HG03097 (cell line): ENCODE data around the gene TGM2.
"Not testable (repeated sequence)": the region's sequence is repeated elsewhere in the genome, so short reads cannot be mapped to it uniquely, and the experiment has no call there.

Experiments
- ATAC-seq: cut with Tn5 transposase; IDR thresholded peaks from one replicate; pipeline ENCODE4 v1.9.1; 2021; ENCODE audit not compliant: unreplicated experiment, low FRiP score

Gene TGM2

DNA sequence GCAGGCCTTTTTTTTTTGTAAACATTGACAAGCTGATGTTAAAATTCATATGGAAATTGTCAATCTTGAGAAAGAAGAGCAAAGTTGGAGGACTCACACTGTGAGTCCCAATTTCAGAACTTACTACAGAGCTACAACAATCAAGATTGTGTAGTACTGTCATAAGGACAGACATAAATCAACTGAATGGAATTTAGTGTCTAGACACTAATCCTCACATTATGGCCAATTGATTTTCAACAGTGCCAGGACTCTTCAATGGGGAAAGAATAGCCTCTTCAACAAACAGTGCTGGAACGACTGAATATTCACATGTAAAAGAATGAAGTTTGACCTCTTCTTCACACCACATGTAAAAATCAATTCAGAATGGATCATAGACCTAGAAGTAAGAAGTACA lies 60.8 kb downstream of the TGM2 start:
- ATAC-seq, result no peak

DNA sequence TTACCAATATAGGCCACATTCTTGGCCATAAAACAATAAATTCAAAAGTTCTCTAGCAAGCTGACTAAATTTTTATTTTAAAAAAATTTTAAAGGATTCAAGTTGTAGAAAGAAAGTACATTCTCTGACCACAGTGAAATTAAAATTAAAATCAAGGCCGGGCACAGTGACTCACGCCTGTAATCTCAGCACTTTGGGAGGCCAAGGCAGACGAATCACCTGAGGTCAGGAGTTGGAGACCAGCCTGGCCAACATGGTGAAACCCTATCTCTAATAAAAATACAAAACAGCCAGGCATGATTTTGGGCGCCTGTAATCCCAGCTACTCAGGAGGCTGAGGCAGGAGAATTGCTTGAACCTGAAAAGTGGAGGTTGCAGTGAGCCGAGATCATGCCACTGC lies 62.9 kb downstream of the TGM2 start:
- ATAC-seq, result not testable (repeated sequence)

DNA sequence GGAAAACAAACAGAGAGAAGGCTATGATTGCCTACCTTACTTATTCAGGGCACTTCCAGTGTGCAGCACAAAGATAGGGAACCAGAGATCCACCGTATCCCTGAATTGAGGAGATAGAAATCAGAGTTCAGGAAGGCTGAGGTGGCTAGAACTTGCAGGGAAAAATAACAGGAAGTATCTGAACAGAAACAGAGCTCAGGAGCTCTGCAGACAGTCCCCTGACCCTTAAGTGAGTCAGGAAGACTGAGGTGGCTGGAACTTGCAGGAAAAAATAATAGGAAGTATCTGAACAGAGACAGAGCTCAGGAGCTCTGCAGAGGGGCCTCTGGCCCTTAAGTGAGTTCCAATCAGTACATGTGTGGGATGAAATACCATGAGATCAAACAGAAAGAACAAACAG lies 66.1 kb downstream of the TGM2 start:
- ATAC-seq, result no peak

DNA sequence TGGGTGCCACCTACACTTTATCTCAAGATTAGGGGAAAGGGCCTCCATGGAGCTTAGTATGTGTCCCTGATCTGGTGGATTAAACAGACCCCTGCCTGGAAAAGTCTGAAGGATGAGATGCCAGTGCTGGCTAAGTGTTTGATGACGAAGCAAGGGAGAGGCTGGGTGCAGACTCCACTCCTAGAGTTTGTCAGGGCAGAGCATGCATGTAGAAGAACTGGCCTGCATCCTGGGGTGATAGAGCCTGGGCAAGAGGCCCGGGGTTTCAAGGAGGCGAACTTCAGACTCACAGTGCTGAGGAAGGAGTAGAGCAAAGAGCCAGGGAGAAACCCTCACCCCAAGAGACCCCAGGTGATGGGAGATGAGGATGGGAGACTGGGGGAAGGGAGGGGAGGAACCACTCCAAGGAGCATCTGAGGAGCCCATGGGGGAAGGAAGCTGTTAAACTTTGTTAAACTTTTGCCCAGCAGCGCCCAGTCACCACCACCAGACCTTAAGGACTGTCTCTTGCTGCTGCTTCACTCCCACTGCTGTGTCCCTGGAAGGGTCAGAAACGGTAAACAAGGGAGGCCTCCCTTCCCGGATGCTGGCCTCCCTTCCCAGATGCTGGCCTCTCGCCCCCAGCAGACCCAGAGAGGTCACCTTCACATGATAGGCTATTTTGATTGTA lies 69.9 kb downstream of the TGM2 start:
- no peak for ATAC-seq

DNA sequence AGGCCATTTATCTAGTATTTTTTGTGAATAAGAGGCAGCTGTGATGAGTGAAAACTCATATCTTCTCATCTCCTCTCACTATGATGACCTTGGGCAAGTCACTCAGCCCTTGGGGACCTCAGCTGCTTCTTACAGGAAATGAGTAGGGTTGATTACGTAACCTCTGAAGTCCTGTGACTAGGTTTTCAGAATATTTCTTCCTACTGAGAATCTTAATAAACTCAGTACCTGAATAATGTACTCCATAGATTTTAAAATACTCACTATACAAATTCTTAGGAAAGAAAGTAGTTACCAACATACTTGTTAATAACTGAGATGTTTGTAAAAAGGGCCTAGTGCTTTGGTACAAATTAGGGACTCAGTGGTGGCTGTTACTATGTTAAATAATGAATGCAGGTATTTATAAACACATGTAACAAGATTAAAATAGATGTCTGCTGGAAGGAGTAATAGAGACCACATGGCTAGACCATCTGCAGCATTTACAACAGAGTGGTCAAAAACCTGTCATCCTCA lies 70.6 kb downstream of the TGM2 start:
- peak; percentile 47 for ATAC-seq

DNA sequence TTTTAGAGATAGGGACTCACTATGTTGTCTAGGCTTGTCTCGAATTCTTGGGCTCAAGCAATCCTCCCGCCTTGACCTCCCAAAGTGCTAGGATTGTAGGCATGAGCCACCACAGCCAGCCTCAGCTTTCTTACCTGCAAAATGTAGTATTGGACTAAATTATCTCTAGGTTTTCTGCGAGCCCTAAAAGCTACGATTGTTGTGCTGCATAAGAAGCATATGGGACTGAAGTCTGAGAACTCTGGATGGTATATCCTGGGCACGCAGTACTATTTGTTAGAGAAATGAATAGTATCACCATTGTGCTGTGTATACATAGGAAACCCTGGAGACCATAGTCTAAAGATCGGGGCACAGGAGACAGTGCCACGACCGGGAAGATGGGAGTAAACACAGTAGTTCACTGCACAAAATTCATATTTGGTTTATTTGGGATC lies 71.4 kb downstream of the TGM2 start:
- no peak for ATAC-seq

DNA sequence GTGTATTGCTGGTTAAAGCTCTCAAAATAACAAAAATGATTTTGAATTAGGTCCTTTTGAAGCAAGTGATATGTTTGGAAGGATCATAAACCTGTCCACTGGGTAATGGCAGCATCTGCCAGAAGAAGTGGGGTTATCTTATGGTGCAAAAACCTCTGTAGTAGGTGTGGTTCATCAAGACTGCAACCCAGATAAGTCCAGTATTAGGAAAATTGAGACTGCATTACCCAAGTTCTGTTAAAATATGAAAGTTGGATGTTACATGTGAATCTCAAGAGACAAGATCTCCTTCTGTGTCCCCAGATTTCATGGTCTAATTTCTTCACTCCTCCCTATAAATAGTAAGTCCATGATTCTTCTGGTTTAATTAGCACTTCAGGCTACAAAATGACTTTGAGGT lies 72.2 kb downstream of the TGM2 start:
- ATAC-seq, result no peak

DNA sequence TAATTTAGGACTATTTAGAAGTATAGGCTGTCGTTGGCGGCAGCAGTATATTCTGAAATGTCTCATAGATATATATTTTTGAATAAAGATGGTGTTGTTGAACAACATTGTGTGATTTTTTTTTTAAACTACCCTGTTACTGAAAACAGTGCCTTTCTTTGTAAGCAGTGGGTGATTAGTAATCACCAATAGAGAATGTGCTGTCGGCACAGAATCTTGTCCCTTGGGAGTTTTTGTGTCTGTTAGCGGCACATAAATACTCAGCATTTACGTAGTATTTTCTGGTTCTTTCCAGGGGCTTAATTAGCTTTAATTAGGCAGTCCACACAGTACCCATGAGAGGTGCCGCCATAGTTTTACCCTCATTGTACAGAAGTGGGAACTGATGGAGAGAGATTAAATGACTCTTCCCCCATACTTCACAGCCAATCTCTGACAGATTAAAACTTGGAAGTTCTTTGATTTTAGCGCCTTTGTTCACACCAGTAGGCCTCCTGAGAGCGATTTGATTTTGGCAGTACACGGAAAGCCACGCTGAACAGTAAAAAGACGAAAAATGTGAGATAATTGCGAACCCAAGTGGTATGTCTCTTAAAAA lies 72.7 kb downstream of the TGM2 start:
- no peak for ATAC-seq

DNA sequence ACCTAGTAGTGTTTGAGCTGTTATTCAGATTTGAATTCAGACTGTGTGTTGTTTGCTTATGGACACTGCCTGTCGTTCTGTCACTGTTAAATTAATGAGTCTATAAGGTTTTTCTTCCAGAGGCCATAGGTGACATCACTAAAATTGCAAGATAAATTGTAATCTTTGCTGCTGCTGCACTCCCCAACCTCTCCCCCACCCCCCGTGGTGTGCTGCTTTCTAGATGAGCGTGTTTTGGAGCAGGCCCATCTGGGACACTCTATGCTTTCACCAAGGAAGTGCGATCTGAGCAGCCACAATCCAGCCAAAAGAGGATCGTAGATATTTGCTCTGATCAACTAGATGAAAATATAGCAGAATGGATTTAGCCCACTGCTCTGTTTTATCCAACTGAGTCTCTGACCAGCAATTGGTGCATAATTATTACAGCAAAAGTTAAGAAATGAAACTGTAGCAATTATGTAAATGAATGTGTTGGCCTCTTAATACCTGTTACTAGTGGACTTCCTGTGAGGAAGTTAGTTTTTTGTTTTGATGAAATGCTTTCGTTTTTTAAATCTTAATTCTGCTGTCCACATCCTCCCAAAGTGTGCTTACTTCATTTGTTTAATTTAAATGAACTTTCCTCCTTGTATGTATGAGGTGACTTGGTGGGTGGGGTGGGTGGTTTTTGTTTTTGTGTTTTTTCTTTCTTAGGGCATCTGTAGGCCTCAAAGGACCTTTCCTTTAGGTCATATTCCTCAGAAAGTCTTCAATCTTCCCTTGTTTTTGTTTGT lies 73.4 kb downstream of the TGM2 start:
- ATAC-seq, result no peak

DNA sequence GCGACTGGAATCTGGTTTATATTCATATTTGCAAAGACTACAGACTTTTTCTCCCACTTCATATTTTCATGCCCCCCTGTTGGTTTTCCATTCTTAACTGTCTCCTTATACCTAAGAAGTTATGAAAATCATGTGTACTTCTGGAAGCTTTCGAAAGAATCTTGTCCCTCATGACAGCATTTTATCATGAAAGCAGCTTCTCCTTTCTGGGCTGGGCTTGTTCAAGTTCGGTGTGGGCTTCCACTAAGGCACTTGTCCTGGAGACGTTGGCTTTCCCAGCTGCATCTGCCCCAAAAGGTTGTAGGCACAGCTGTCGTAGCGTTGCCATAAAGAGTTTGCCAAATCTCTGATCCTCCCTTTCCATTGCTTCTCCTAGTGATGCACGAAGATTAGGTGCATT lies 75.0 kb downstream of the TGM2 start:
- ATAC-seq, result no peak

DNA sequence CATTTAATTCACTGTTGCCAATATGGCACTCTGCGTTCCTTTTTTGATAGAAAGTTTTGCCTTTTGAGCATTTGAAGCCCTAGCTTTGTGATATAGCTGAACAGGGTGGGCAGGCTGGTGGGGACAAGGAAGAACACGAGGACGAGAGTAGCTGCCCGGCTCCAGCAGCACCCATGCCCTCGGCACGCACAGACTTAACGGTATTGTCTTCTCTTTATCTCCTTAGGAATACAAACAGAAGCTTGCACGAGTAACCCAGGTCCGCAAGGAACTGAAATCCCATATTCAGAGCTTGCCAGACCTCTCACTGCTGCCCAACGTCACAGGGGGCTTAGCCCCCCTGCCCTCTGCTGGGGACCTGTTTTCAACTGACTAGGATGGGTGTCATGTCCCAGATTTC lies 75.6 kb downstream of the TGM2 start:
- no peak for ATAC-seq

DNA sequence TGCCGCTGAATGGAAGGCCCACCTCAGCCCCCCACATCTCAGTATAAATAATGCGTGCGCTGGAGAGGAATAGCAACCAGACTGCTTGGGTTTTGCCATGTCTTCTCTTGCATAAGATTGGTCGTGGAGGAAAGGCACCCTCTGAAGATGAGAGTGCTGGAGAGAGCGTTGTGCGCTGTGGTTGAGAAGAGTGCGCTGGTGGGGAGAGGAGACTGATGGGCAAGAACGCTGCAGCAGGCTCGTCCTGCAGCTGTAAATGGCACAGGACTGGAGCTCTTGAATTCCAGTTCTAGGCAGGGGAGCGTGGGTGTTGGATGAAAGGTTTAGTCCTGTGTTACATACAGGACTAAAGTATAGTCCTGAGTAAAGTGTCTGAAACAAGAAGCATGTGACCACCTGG lies 80.0 kb downstream of the TGM2 start:
- ATAC-seq, result no peak

DNA sequence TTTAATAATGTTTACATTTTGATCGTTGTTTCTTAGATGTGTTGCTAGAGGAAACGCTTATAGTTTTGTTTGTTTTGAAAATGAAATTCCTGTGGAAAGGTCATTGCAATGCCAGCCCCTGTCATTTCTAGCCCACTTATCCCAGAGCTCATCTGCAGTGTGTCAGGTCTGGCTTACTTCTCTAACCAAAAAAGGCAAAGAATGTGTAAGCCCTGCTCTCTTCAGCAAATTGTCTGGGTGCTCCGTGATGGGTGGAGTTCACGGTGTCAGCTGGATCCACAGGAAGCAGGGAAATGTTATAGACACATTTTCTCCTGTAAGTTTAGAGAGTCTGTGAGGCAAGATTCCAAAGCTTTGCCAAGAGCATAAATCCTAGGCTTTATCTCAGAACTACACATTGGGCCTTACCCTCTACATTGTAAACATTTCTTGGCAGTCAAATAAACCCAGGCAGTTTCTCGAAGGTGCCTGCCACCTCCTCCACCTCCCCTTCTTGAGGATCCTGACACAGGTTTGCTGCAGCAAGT lies 80.6 kb downstream of the TGM2 start:
- no peak for ATAC-seq

DNA sequence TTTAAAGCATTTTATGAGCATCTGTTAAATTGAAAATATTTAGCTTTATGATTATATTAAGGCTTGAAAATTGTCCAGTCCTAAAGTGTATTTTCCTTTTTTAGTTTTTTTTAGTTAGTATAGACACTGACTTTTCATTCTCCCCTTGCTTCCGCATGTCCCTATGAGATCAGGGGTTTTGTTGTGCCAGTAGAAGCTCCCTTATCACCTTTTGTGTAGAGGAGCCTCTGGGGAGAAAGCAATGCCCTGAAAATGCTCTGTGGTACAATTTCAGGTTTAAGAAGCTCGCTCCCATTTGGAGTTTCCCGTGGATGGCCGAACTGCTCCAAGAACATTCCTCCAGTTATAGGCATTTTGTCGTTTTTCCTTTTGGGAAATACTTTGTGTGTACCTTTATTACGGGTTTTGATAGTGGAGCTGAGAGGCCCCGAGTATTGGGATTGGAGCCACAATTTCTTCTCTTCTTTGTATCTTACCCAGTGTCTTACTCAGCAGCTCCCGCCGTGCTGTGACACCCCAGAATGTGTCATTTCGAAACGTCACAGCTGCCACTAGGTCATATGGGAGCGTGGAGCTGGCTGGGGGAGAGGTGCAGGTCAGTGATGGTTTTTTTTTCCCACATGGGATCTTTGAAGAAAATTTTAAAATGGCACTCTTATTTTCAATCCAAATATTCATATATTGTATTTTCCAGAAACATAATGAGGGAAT lies 81.6 kb downstream of the TGM2 start:
- no peak for ATAC-seq

DNA sequence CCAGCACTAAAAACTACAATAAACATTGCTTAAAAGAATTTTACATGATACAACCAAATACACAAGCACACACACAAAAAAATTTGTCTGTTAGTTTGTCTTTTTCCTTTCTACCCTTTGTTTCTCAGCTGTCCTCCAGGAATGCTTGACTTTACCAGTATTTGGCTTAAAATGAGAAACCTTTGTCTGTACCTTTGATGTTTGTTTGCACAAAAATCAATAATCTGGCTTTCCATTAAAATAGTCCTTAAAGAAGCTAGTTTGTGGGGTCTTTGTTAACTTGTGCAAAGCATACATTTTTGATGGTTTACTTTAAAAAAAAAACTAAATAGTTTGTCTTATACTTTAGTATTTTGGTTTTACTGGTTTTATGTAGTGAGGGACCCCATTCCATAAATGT lies 82.2 kb downstream of the TGM2 start:
- ATAC-seq, result no peak

DNA sequence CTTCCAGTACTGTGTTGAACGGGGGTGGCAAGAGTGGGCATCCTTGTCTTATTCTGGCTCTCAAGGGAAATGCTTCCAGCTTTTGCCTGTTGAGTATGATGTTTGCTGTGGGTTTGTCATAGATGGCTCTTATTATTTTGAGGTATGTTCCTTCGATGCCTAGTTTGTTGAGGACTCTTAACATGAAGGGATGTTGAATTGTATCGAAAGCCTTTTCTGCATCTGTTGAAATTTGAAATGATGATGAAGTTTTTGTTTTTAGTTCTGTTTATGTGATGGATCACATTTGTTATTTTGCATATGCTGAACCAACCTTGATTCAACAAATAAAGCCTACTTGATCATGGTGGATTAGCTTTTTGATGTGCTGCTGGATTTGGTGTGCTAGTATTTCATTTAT lies 83.5 kb downstream of the TGM2 start:
- no peak for ATAC-seq

DNA sequence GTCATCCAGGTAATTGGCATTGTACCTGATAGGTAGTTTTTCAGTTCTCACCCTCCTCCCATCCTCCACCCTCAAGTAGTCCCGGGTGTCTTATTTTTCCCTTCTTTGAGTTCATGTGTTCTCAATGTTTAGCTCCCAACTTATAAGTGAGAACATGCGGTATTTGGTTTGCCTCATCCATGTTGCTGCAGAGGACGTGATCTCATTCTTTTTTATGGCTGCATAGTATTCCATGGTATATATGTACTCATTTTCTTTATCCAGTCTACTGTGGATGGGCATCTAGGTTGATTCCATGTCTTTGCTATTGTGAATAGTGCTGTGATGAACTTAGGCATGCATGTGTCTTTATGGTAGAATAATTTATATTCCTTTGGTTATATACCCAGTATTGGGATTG lies 85.7 kb downstream of the TGM2 start:
- no peak for ATAC-seq

DNA sequence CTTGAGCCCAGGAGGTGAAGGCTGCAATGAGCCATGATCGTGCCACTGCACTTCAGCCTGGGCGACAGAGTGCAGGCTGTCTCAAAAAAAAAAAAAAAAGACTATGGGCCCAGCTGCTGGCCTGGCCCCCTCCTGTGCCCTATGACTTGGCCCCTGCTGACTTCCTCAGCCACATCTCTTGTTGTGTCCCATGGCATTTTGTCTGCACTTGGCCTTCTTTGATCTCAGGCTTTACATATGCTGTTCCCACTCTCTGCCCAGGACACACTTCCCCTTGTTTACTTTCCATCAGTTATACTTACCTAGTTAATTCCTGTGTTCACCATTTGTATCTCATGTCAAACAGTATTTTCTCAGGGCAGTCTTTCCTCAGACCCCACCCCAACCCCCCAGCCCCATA lies 87.0 kb downstream of the TGM2 start:
- no peak for ATAC-seq
